Vagina (tissue), 2 donors: ENCODE measurements around the gene PRRC2B. TPM values are rescaled to one million over a fixed set of nuclear protein-coding genes. Genes with fewer than 3 reads are reported as not detected.

Experiments used
- DNase-seq, 2 donors: peaks; one replicate each; pipeline ENCODE4 v3.0.0-alpha.2; 2017; ENCODE audit errors: extremely low spot score in 2 of 2
- H3K27ac ChIP-seq: fragments of 200-600 bp; sonication (generic); one replicate; pipeline ENCODE4 v1.5.1; 2019
- H3K27me3 ChIP-seq: fragments of 200-600 bp; sonication (generic); one replicate; pipeline ENCODE4 v1.5.1; 2019
- H3K36me3 ChIP-seq, 2 donors: fragments of 200-600 bp; sonication (generic); one replicate each; pipeline ENCODE4 v1.5.1; 2017 to 2019
- H3K4me1 ChIP-seq: fragments of 200-600 bp; sonication (generic); one replicate; pipeline ENCODE4 v1.5.1; 2019
- H3K4me3 ChIP-seq, 2 donors: fragments of 200-600 bp; sonication (generic); 1 replicate in 1 of 2; 2 replicates in 1 of 2; pipeline ENCODE4 v1.5.1; 2016 to 2019
- H3K9me3 ChIP-seq: fragments of 200-600 bp; sonication (generic); one replicate; pipeline ENCODE4 v1.5.1; 2019
- POLR2A ChIP-seq, 2 donors: fragments of 450-650 bp; IDR thresholded peaks; one replicate each; pipeline ENCODE4 v1.6.1; 2017; ENCODE audit warnings: antibody characterized with exemption in 2 of 2, mild to moderate bottlenecking in 2 of 2, moderate library complexity in 2 of 2
- POLR2AphosphoS5 ChIP-seq, 2 donors: sonication (generic); formaldehyde crosslinking; IDR thresholded peaks; one replicate each; pipeline ENCODE4 v1.9.0; 2017; ENCODE audit warnings: antibody characterized with exemption in 2 of 2, mild to moderate bottlenecking in 2 of 2, low read depth in 1 of 2; ENCODE audit not compliant: insufficient read depth in 1 of 2
- intact Hi-C: fragments of 100-400 bp; cut with DNase I; formaldehyde crosslinking; loops from one replicate; pipeline ENCODE4 v1.15.1; 2023
- total RNA-seq: library from RNA; depleted of rRNA; stranded (reverse); fragments of >200 nt; gene quantifications from one replicate; pipeline ENCODE4 v1.2.3, GENCODE V29; 2016
- TF ChIP-seq, protein P1 (sequence below), 3 experiments: fragments of 450-650 bp in 2 of 3; fragments of 200-600 bp in 1 of 3; sonication (generic) in 1 of 3; IDR thresholded peaks; one replicate each; pipeline ENCODE4 v1.5.1; 2017 to 2019; ENCODE audit warnings: antibody characterized with exemption in 3 of 3, mild to moderate bottlenecking in 2 of 3, moderate library complexity in 2 of 3

The PRRC2B gene
- total RNA-seq, 1 donor from 2014 or later = 116 TPM

DNA sequence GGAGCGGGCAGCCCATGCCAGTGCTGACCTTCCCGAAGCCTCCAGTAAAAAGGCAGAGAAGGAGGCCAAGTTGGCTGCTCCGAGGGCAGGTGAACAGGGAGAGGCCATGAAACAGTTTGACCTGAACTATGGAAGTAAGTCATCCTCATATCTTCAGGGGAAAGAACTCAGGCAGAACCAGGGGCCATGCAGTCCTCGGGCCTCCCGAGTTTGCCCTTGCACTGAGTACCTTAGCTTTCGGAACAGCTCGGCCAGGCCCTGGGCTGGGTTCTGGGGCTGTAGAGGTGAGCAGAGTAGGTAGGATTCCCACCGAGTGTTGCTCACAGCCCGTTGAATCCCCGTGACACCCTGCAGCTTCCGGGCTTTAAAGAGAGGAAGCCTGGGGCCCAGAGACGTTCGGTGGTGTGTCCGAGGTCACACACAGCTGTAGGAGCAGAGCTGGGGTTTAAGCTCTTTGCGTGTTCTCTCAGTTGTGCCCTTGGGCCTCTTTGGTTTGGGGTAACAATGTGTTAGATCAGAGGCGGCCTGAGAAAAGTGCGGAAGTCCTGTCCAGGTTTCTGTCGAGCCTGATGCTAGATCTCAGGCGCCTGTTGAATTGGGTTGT, 84.0 kb downstream of the PRRC2B start:
- TF ChIP-seq POLR2A (IDR thresholded peaks at IDR 0.05) = no peak
- TF ChIP-seq POLR2AphosphoS5 (IDR thresholded peaks at IDR 0.05; ENCODE audit: insufficient read depth in 1 of 2, low read depth in 1 of 2) = no peak
- TF ChIP-seq, protein P1, sequence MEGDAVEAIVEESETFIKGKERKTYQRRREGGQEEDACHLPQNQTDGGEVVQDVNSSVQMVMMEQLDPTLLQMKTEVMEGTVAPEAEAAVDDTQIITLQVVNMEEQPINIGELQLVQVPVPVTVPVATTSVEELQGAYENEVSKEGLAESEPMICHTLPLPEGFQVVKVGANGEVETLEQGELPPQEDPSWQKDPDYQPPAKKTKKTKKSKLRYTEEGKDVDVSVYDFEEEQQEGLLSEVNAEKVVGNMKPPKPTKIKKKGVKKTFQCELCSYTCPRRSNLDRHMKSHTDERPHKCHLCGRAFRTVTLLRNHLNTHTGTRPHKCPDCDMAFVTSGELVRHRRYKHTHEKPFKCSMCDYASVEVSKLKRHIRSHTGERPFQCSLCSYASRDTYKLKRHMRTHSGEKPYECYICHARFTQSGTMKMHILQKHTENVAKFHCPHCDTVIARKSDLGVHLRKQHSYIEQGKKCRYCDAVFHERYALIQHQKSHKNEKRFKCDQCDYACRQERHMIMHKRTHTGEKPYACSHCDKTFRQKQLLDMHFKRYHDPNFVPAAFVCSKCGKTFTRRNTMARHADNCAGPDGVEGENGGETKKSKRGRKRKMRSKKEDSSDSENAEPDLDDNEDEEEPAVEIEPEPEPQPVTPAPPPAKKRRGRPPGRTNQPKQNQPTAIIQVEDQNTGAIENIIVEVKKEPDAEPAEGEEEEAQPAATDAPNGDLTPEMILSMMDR (IDR thresholded peaks at IDR 0.05) = no peak

DNA sequence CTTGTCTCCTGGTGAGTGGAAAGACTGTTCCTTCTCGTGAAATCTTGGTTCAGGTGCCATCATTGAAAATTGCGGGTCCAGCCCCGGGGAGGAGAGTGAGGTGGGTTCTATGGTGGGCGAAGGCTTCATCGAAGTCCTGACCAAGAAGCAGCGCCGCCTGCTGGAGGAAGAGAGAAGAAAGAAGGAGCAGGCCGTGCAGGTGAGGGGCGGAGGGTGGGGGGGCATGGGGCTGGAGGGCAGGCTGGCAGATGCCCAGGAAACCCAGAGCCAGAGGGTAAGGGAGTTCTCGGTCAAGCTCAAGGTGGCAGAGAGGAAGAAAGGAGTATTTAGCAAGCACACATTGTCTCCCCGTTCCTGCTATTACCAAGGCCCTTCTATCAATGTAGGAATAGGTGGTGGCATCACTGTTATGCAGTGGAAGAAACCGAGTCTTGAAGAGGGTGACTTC, 84.6 kb downstream of the PRRC2B start:
- no peak overlapping the region for H3K27ac ChIP-seq
- intact Hi-C loops = no loop called here
- no peak for DNase-seq
- TF ChIP-seq, protein P1 (IDR thresholded peaks at IDR 0.05) = peak in 1 of 3 experiments; percentile 33
- no peak for TF ChIP-seq POLR2A (IDR thresholded peaks at IDR 0.05)
- peaks cover 0 to 93% of the 10 kb centered on the region in 2 donors for H3K36me3 ChIP-seq
- no peaks in the 10 kb centered on the region for H3K9me3 ChIP-seq
- H3K4me3 ChIP-seq = no peak overlapping the region
- no peaks in the 10 kb centered on the region for H3K27me3 ChIP-seq
- peaks cover 13% of the 10 kb centered on the region for H3K4me1 ChIP-seq

More for the DNA sequence above, 84.0 kb downstream of the PRRC2B start:
- DNase-seq = no peak
- Histone ChIP-seq H3K4me3 (no peak overlapping the region), H3K27me3 (no peaks in the 10 kb centered on the region), H3K27ac (no peak overlapping the region), H3K36me3 (peaks cover 0 to 93% of the 10 kb centered on the region in 2 donors), H3K4me1 (peaks cover 13% of the 10 kb centered on the region), H3K9me3 (no peaks in the 10 kb centered on the region)
- intact Hi-C loops = no loop called here

DNA sequence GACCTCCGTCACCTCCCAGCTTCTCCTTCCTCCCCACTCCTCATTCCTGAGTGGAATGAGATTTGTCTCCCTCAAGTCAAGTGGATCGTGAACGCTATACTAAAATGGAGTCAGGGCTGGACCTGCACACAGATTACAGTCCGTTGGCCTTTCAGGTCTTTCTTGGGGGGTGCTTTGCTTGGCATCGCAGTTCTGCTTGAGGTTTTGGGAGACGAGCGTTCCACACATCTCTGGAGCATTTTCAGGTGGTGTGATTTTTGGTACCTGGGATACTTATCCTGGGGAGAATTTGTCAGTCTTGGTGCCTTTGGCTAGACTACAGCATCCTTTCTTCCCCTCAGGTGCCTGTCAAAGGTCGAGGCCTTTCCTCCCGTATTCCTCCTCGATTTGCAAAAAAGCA, 85.0 kb downstream of the PRRC2B start:
- H3K36me3 ChIP-seq = peaks cover 0 to 93% of the 10 kb centered on the region in 2 donors
- no peak for TF ChIP-seq POLR2AphosphoS5 (IDR thresholded peaks at IDR 0.05; ENCODE audit: insufficient read depth in 1 of 2, low read depth in 1 of 2)
- TF ChIP-seq POLR2A (IDR thresholded peaks at IDR 0.05) = no peak
- TF ChIP-seq, protein P1 (IDR thresholded peaks at IDR 0.05) = no peak
- no peak overlapping the region for H3K4me3 ChIP-seq
- H3K27me3 ChIP-seq = no peaks in the 10 kb centered on the region
- H3K27ac ChIP-seq = no peak overlapping the region
- no peak for DNase-seq
- intact Hi-C loops = no loop called here
- H3K4me1 ChIP-seq = peaks cover 13% of the 10 kb centered on the region
- H3K9me3 ChIP-seq = no peaks in the 10 kb centered on the region

- no peak for TF ChIP-seq POLR2AphosphoS5 (IDR thresholded peaks at IDR 0.05; ENCODE audit: insufficient read depth in 1 of 2, low read depth in 1 of 2)
- no peak for TF ChIP-seq POLR2A (IDR thresholded peaks at IDR 0.05)
- TF ChIP-seq, protein P1 (IDR thresholded peaks at IDR 0.05) = no peak
- Histone ChIP-seq H3K27me3 (no peaks in the 10 kb centered on the region), H3K4me1 (peaks cover 15% of the 10 kb centered on the region), H3K36me3 (peaks cover 0 to 93% of the 10 kb centered on the region in 2 donors), H3K4me3 (no peak overlapping the region), H3K9me3 (no peaks in the 10 kb centered on the region), H3K27ac (no peak overlapping the region)
- intact Hi-C loops = no loop called here
- no peak for DNase-seq
Measured at GRCh38 chr9:131480258-131480657, 86.4 kb downstream of the PRRC2B start.
